ENCODE results near the gene TSSK6. TPM values are rescaled to one million over a fixed set of nuclear protein-coding genes. Genes with fewer than 3 reads are reported as not detected.

The TSSK6 gene
- total and polyA plus RNA-seq, 2 of the 4 experiments (the other 2 are of a cell fraction), result 1.3 to 2.2 TPM

DNA sequence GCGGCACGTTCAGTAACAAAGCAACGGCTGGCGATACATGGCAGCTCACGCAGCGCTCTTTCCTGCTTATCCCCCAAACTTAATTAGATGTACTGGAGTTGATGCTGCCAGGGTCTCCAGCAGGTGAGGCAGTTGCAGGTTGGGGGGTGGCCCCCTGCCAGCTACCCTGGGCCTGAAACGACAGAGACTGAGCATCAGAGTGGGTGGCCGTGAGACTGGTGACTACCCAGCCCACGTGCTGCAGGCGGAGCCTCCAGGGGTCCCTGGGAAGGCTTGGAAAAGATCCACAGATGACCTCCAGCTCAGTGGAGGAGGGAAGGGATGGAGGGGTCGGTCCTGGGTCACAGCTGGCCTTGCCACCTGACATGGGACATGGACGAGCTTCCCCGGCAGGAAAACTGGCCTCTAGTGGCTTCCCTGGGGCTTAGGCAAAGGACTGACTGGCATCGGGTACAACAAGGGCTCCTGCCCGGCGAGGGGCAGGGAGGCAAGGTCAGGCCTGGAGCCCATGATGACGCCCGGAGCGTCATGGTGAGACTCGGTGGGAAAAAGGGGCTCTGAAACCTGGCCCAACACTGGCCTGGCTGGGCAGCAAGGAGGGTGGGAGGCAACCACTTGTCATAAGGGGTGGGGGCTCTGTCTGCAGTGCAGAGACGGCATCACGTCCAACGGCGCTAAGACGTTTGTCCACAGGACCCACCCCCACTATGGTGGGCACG lies 46.8 kb upstream of the TSSK6 start:
- no peak overlapping the region for H3K27ac ChIP-seq (ENCODE audit: insufficient read depth, low read length)
- H3K79me1 ChIP-seq (ENCODE audit: low read depth in 1 of 2, low read length in 2 of 2), result no peaks in the 10 kb centered on the region
- ChIA-PET POLR2A (ENCODE audit: unreplicated experiment) (no interaction called here), CTCF (no interaction called here)
- H2BK15ac ChIP-seq (ENCODE audit: low read depth, low read length), result no peak overlapping the region
- no peak overlapping the region for H2BK5ac ChIP-seq (ENCODE audit: low read depth, low read length, poor library complexity, severe bottlenecking)
- peaks cover 4% of the 10 kb centered on the region for H3K4me1 ChIP-seq (ENCODE audit: control insufficient read depth, insufficient read depth, low read length)
- no peaks in the 10 kb centered on the region for H3K9me3 ChIP-seq (ENCODE audit: control insufficient read depth, insufficient read depth, low read length)
- in situ Hi-C loops (cut with MboI; ENCODE audit: low sequenced_read_pairs) (no loop called here), intact Hi-C loops (cut with micrococcal nuclease) (no loop called here), dilution Hi-C loops (cut with HindIII; ENCODE audit: low sequenced_read_pairs, unreplicated experiment) (no loop called here)
- no peak overlapping the region for H3K4me3 ChIP-seq (ENCODE audit: insufficient read depth, low read depth, low read length)
- DNase-seq, result no peak
- BruUV-seq (replicated peaks), result no TSS peak
- no peak overlapping the region for H3K23ac ChIP-seq (ENCODE audit: low read depth, low read length)
- no peak overlapping the region for H4K8ac ChIP-seq (ENCODE audit: low read depth in 2 of 2, low read length in 2 of 2)
- no peak overlapping the region for H4K5ac ChIP-seq (ENCODE audit: low read depth, low read length)
- H3K27me3 ChIP-seq (ENCODE audit: control insufficient read depth, insufficient read depth, low read length), result no peaks in the 10 kb centered on the region
- H3K14ac ChIP-seq (replicated peaks; ENCODE audit: low read depth, low read length), result no peak overlapping the region
- H2AFZ ChIP-seq (replicated peaks; ENCODE audit: low read length, poor library complexity), result no peak overlapping the region
- H3K18ac ChIP-seq (ENCODE audit: low read depth, low read length), result no peak overlapping the region
- H4K91ac ChIP-seq (ENCODE audit: insufficient read depth, low read depth, low read length), result no peak overlapping the region
- no peak for TF ChIP-seq NFE2L2 (IDR thresholded peaks at IDR 0.05; ENCODE audit: low read depth, low read length)
- TF ChIP-seq, protein P1, sequence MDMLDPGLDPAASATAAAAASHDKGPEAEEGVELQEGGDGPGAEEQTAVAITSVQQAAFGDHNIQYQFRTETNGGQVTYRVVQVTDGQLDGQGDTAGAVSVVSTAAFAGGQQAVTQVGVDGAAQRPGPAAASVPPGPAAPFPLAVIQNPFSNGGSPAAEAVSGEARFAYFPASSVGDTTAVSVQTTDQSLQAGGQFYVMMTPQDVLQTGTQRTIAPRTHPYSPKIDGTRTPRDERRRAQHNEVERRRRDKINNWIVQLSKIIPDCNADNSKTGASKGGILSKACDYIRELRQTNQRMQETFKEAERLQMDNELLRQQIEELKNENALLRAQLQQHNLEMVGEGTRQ (IDR thresholded peaks at IDR 0.05; ENCODE audit: low read depth, low read length), result no peak
- TF ChIP-seq RFX5 (IDR thresholded peaks at IDR 0.05; ENCODE audit: low read depth, low read length), result no peak
- TF ChIP-seq, protein P2, sequence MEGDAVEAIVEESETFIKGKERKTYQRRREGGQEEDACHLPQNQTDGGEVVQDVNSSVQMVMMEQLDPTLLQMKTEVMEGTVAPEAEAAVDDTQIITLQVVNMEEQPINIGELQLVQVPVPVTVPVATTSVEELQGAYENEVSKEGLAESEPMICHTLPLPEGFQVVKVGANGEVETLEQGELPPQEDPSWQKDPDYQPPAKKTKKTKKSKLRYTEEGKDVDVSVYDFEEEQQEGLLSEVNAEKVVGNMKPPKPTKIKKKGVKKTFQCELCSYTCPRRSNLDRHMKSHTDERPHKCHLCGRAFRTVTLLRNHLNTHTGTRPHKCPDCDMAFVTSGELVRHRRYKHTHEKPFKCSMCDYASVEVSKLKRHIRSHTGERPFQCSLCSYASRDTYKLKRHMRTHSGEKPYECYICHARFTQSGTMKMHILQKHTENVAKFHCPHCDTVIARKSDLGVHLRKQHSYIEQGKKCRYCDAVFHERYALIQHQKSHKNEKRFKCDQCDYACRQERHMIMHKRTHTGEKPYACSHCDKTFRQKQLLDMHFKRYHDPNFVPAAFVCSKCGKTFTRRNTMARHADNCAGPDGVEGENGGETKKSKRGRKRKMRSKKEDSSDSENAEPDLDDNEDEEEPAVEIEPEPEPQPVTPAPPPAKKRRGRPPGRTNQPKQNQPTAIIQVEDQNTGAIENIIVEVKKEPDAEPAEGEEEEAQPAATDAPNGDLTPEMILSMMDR (conservative IDR thresholded peaks at IDR 0.05; ENCODE audit: low read depth, low read length), result no peak
- TF ChIP-seq POLR2A (IDR thresholded peaks at IDR 0.05; ENCODE audit: low read depth, low read length), result no peak
- H2AK5ac ChIP-seq (ENCODE audit: low read depth, low read length), result no peak overlapping the region
- no peak overlapping the region for H2AK9ac ChIP-seq (replicated peaks; ENCODE audit: low read depth, low read length, poor library complexity)
- H3K36me3 ChIP-seq (ENCODE audit: control insufficient read depth, insufficient read depth, low read length), result no peaks in the 10 kb centered on the region
- ATAC-seq (ENCODE audit: low read depth), result no peak
- no peak overlapping the region for H3K9ac ChIP-seq (ENCODE audit: low read depth, low read length)
- no peak overlapping the region for H3K4ac ChIP-seq (ENCODE audit: low read depth, low read length)
- no peaks in the 10 kb centered on the region; the same call in 1 of the 2 replicates for H4K20me1 ChIP-seq (ENCODE audit: insufficient read depth, low read length)
- H3K56ac ChIP-seq (ENCODE audit: extremely low read depth, insufficient read depth, low read length), result no peak overlapping the region
- no peaks in the 10 kb centered on the region; the same call in 1 of the 2 replicates for H3K9me1 ChIP-seq (ENCODE audit: insufficient read depth, low read length)
- no peak overlapping the region for H3K4me2 ChIP-seq (ENCODE audit: low read depth, low read length)
- no peak overlapping the region for H2BK20ac ChIP-seq (ENCODE audit: low read depth, low read length)
- WGBS, 2 experiments (ENCODE audit: extremely low coverage in 2 of 2, insufficient read length in 1 of 2), result 78% methylated on average over 5 of the region's 26 CpGs; no CpG with 5 or more reads in 1 of the 2 experiments
- H2BK120ac ChIP-seq (ENCODE audit: low read depth, low read length), result no peak overlapping the region

All from IMR-90 (cell line).